PC-3 (cell line): Measurements from ENCODE around the gene PELI1. TPM values are rescaled to one million over a fixed set of nuclear protein-coding genes. Genes with fewer than 3 reads are reported as not detected.

Experiments
- ATAC-seq: fragments of 200-7000 bp; cut with Tn5 transposase; 2 replicates; pipeline ENCODE4 v1.9.1; 2020; ENCODE audit warnings: mild to moderate bottlenecking, moderate library complexity
- BruUV-seq: library from RNA; stranded (reverse); fragments of 400-500 nt; replicated peaks from 2 replicates; lab custom pipeline; 2021; lab: Mats Ljungman, UMichigan
- CTCF ChIA-PET: fragments of 300-600 bp; sonication (Branson Sonifier 250); formaldehyde crosslinking; loops from one replicate; lab custom pipeline; 2022; ENCODE audit warnings: antibody characterized with exemption; lab: Charles Lee
- POLR2A ChIA-PET: fragments of 300-600 bp; sonication (Branson Sonifier 250); formaldehyde crosslinking; loops from one replicate; lab custom pipeline; 2022; ENCODE audit warnings: antibody characterized with exemption; ENCODE audit not compliant: unreplicated experiment; lab: Charles Lee
- DNase-seq: peaks from one replicate; pipeline ENCODE4 v3.0.0-alpha.2; 2015
- H2AFZ ChIP-seq: fragments of 300-600 bp; sonication (generic); 2 replicates; pipeline ENCODE4 v1.6.0; 2016; ENCODE audit warnings: antibody characterized with exemption, low read length
- H3F3A ChIP-seq: fragments of 300-600 bp; sonication (generic); one replicate; pipeline ENCODE4 v1.6.0; 2017; ENCODE audit warnings: antibody characterized with exemption, low read length, control low read depth, mild to moderate bottlenecking; ENCODE audit not compliant: unreplicated experiment
- H3K27ac ChIP-seq: fragments of 300-600 bp; sonication (generic); 2 replicates; pipeline ENCODE4 v1.5.1; 2016; ENCODE audit warnings: mild to moderate bottlenecking, low read length
- H3K27me3 ChIP-seq: fragments of 300-600 bp; sonication (generic); 2 replicates; pipeline ENCODE4 v1.6.1; 2016; ENCODE audit warnings: low read length, mixed read lengths
- H3K36me3 ChIP-seq: fragments of 300-600 bp; sonication (generic); 2 replicates; pipeline ENCODE4 v1.6.1; 2016; ENCODE audit warnings: low read depth, mixed run types, low read length, mixed read lengths
- H3K4me1 ChIP-seq: fragments of 300-600 bp; sonication (generic); 2 replicates; pipeline ENCODE4 v1.5.1; 2016; ENCODE audit warnings: low read length; ENCODE audit not compliant: insufficient read depth
- H3K4me2 ChIP-seq: fragments of 300-600 bp; sonication (generic); 2 replicates; pipeline ENCODE4 v1.6.0; 2016; ENCODE audit warnings: low read length
- H3K4me3 ChIP-seq: fragments of 300-600 bp; sonication (generic); 2 replicates; pipeline ENCODE4 v1.5.1; 2016; ENCODE audit warnings: mild to moderate bottlenecking, low read length, mixed read lengths
- H3K79me2 ChIP-seq: fragments of 300-600 bp; sonication (generic); 2 replicates; pipeline ENCODE4 v1.6.1; 2017; ENCODE audit warnings: low read length, mixed read lengths
- H3K9ac ChIP-seq: fragments of 300-600 bp; sonication (generic); 2 replicates; pipeline ENCODE4 v1.6.0; 2016; ENCODE audit warnings: mild to moderate bottlenecking, low read length
- H3K9me2 ChIP-seq: fragments of 300-600 bp; sonication (generic); replicated peaks from 2 replicates; pipeline ENCODE4 v1.6.1; 2016; ENCODE audit warnings: mixed run types, low read length, mixed read lengths
- H3K9me3 ChIP-seq: fragments of 300-600 bp; sonication (generic); 2 replicates; pipeline ENCODE4 v1.6.1; 2016; ENCODE audit warnings: low read length, mixed read lengths
- H4K20me1 ChIP-seq: fragments of 300-600 bp; sonication (generic); 2 replicates; pipeline ENCODE4 v1.6.1; 2016; ENCODE audit warnings: low read length, mixed read lengths
- EZH2 ChIP-seq: fragments of 300-600 bp; sonication (generic); IDR thresholded peaks from one replicate; pipeline ENCODE4 v1.6.1; 2017; ENCODE audit warnings: antibody characterized with exemption, mild to moderate bottlenecking, low read length; ENCODE audit not compliant: unreplicated experiment
- EZH2phosphoT487 ChIP-seq: fragments of 300-600 bp; sonication (generic); IDR thresholded peaks from 2 replicates; pipeline ENCODE4 v1.6.1; 2018; ENCODE audit warnings: mild to moderate bottlenecking, antibody characterized with exemption, low read length, borderline replicate concordance
- intact Hi-C: fragments of 100-400 bp; cut with micrococcal nuclease; formaldehyde crosslinking; loops from 2 replicates; pipeline ENCODE4 v1.9.0; 2023
- total RNA-seq: library from RNA; depleted of rRNA; stranded (reverse); fragments of >200 nt; gene quantifications from 2 replicates; pipeline ENCODE4 v1.2.3, GENCODE V29; 2014
- TF ChIP-seq, protein P1 (sequence below): fragments of 300-600 bp; sonication (generic); conservative IDR thresholded peaks from 2 replicates; pipeline ENCODE4 v1.5.1; 2017; ENCODE audit warnings: antibody characterized with exemption, low read depth, mild to moderate bottlenecking, low read length

PELI1 gene
- total RNA-seq, 1 experiment from 2014 or later: 5.6 TPM

- Histone ChIP-seq H3K79me2 (peaks cover 22% of the 10 kb centered on the region), H3K4me3 (no peak overlapping the region), H3K27me3 (no peaks in the 10 kb centered on the region), H4K20me1 (no peaks in the 10 kb centered on the region), H3K36me3 (no peaks in the 10 kb centered on the region), H3K27ac (no peak overlapping the region), H3K9me3 (no peaks in the 10 kb centered on the region), H3F3A (no peaks in the 10 kb centered on the region), H3K9me2 (no peaks in the 10 kb centered on the region), H3K9ac (no peak overlapping the region), H2AFZ (no peak overlapping the region), H3K4me1 (peaks cover 18% of the 10 kb centered on the region; the same call in 1 of the 2 replicates), H3K4me2 (no peak overlapping the region)
- BruUV-seq: no TSS peak
- no peak for ATAC-seq
- intact Hi-C loops: loop anchor here (5.0 kb wide), 2 partner anchors 93 to 187 kb away; no protein-coding TSS in a partner anchor
- ChIA-PET POLR2A (no interaction called here), CTCF (no interaction called here)
- TF ChIP-seq EZH2phosphoT487: no peak
- TF ChIP-seq EZH2: no peak
- TF ChIP-seq, protein P1, sequence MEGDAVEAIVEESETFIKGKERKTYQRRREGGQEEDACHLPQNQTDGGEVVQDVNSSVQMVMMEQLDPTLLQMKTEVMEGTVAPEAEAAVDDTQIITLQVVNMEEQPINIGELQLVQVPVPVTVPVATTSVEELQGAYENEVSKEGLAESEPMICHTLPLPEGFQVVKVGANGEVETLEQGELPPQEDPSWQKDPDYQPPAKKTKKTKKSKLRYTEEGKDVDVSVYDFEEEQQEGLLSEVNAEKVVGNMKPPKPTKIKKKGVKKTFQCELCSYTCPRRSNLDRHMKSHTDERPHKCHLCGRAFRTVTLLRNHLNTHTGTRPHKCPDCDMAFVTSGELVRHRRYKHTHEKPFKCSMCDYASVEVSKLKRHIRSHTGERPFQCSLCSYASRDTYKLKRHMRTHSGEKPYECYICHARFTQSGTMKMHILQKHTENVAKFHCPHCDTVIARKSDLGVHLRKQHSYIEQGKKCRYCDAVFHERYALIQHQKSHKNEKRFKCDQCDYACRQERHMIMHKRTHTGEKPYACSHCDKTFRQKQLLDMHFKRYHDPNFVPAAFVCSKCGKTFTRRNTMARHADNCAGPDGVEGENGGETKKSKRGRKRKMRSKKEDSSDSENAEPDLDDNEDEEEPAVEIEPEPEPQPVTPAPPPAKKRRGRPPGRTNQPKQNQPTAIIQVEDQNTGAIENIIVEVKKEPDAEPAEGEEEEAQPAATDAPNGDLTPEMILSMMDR: no peak
- DNase-seq: no peak
Observed at GRCh38 chr2:64140665-64141200, 3.5 kb downstream of the PELI1 start.

DNA sequence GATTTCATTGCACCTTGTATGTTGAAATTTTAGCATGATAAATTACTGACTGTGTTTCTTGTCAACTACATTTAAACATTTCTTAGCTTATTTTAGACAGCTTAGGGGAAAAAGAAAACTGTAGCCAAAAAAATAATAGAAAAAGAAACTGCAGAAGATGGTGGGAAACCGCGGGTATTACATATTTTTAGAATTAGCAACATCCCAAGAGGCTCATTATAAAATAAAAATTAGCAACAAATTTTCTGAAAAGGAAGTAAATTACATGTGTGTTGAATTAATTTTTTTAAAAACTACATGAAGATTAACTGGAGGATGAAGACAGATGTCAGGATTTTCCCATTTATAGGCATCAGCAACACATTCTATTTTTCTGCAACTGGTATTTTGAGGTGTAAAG is 4.3 kb downstream of the PELI1 start:
- H4K20me1 ChIP-seq: no peaks in the 10 kb centered on the region
- no peaks in the 10 kb centered on the region for H3K9me2 ChIP-seq
- TF ChIP-seq EZH2: no peak
- TF ChIP-seq, protein P1: no peak
- no peak for TF ChIP-seq EZH2phosphoT487
- H3K27me3 ChIP-seq: no peaks in the 10 kb centered on the region
- peaks cover 18% of the 10 kb centered on the region; the same call in 1 of the 2 replicates for H3K4me1 ChIP-seq
- H3K27ac ChIP-seq: no peak overlapping the region
- no peaks in the 10 kb centered on the region for H3K9me3 ChIP-seq
- no peaks in the 10 kb centered on the region for H3F3A ChIP-seq
- intact Hi-C loops: loop anchor here (5.0 kb wide), 2 partner anchors 93 to 187 kb away; no protein-coding TSS in a partner anchor
- no peak overlapping the region for H3K4me2 ChIP-seq
- no TSS peak for BruUV-seq
- ChIA-PET CTCF (no interaction called here), POLR2A (interaction anchor here (0.6 kb wide), 1 partner anchor 121 kb away, joined by 3 read pairs; no protein-coding TSS in a partner anchor)
- DNase-seq (no peak), ATAC-seq (no peak)
- H3K36me3 ChIP-seq: no peaks in the 10 kb centered on the region
- H2AFZ ChIP-seq: no peak overlapping the region
- peaks cover 22% of the 10 kb centered on the region for H3K79me2 ChIP-seq
- H3K4me3 ChIP-seq: no peak overlapping the region
- no peak overlapping the region for H3K9ac ChIP-seq

DNA sequence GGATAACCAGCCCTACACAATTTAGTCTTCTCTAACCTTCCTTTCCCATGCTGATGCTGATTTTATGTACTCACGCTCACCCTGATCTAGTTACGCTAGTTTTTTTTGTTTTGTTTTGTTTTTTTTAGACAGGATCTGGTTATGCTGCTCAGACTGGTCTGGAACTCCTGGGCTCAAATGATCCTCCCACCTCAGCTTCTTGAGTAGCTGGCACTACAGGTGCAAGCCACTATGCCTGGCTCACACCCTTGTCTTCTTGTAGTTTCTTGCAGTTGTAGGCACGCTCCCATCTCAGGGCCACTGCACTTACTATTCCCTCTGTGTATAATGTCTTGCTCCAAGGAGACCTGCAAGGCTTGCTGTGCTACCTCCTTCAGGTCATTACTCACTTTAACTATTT is 6.2 kb downstream of the PELI1 start:
- no peak for DNase-seq

More for the DNA sequence above, 6.2 kb downstream of the PELI1 start:
- H3K79me2 ChIP-seq: peaks cover 16% of the 10 kb centered on the region
- H3K9me2 ChIP-seq: 0 out of 2 replicates have a peak, but pooled peaks cover 3% of the 10 kb centered on the region
- H3K4me3 ChIP-seq: no peak overlapping the region
- H3K4me1 ChIP-seq: peaks cover 33% of the 10 kb centered on the region
- no peak overlapping the region for H3K4me2 ChIP-seq
- no peaks in the 10 kb centered on the region for H3K36me3 ChIP-seq
- intact Hi-C loops: no loop called here
- no peak for ATAC-seq
- H3K27me3 ChIP-seq: no peaks in the 10 kb centered on the region
- CTCF ChIA-PET: no interaction called here
- no peak overlapping the region for H3K27ac ChIP-seq
- no TSS peak for BruUV-seq
- no peaks in the 10 kb centered on the region for H3F3A ChIP-seq
- no peaks in the 10 kb centered on the region for H3K9me3 ChIP-seq
- no peak overlapping the region for H2AFZ ChIP-seq
- TF ChIP-seq, protein P1: no peak
- TF ChIP-seq EZH2phosphoT487: no peak
- TF ChIP-seq EZH2: no peak
- H3K9ac ChIP-seq: no peak overlapping the region
- POLR2A ChIA-PET: no interaction called here
- H4K20me1 ChIP-seq: no peaks in the 10 kb centered on the region
